Measurements from ENCODE around the gene PBLD. TPM values are rescaled to one million over a fixed set of nuclear protein-coding genes. Genes with fewer than 3 reads are reported as not detected.

Gene PBLD
- polyA plus RNA-seq, 3 donors, result 1.5 to 3.4 (median 2.5) TPM

DNA sequence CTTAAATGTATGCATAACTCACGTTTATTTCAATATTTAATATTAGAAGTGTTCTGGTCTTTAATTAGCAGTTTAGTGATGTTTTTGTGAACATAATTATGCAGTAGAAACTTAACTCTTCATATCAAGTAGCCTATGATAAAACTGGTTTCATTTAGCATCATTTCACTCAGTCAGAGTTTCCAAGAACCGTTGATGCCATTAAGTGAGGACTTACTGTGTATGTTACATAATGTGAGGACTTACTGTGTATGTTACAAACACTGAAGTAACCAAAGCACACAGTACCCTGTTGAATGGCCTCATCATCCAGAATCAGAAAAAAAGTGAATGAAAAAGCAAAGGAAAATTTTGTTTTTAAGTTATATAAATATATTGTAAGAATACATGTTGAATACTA lies 32.9 kb upstream of the PBLD start:
- Mint-ChIP-seq H3K4me3 (no peak overlapping the region), H3K27me3 (ENCODE audit: low read depth in 3 of 3) (no peaks in the 10 kb centered on the region), H3K4me1 (no peaks in the 10 kb centered on the region), H3K27ac (no peak overlapping the region), H3K9me3 (peaks cover 0 to under 1% (median 0%) of the 10 kb centered on the region in 7 donors), H3K36me3 (peaks cover 33 to 57% of the 10 kb centered on the region in 2 donors)
- Histone ChIP-seq H3K27me3 (ENCODE audit: control insufficient read depth in 2 of 2, insufficient read depth in 2 of 2, low read length in 2 of 2) (no peaks in the 10 kb centered on the region), H3K4me3 (replicated peaks in 1 of 3; ENCODE audit: low read depth in 2 of 3, low read length in 3 of 3) (no peak overlapping the region), H3K4me2 (replicated peaks; ENCODE audit: extremely low read depth, low read length, poor library complexity, severe bottlenecking) (no peak overlapping the region), H3K79me2 (ENCODE audit: insufficient read depth, low read length) (no peaks in the 10 kb centered on the region), H3K4me1 (ENCODE audit: control insufficient read depth in 1 of 2, insufficient read depth in 2 of 2, low read length in 2 of 2) (no peaks in the 10 kb centered on the region), H4K20me1 (ENCODE audit: insufficient read depth, low read length) (no peaks in the 10 kb centered on the region), H3K36me3 (replicated peaks in 1 of 2; ENCODE audit: control insufficient read depth in 1 of 2, insufficient read depth in 2 of 2, low read length in 2 of 2) (peaks cover 12 to 46% of the 10 kb centered on the region in 2 donors), H3K27ac (ENCODE audit: low read depth in 1 of 2, low read length in 2 of 2) (no peak overlapping the region), H3K9me3 (replicated peaks in 1 of 2; ENCODE audit: control insufficient read depth in 1 of 2, insufficient read depth in 1 of 2, low read length in 2 of 2) (no peaks in the 10 kb centered on the region), H2AFZ (ENCODE audit: insufficient read depth, low read depth, low read length, poor library complexity, severe bottlenecking) (no peak overlapping the region), H3K9ac (ENCODE audit: insufficient read depth, low read length, poor library complexity, severe bottlenecking) (no peak overlapping the region)
- intact Hi-C loops (cut with micrococcal nuclease), result no loop called here
- no CpG with 5 or more reads among the region's 2 CpGs for WGBS (ENCODE audit: insufficient coverage)
- no peak for DNase-seq
- no peak for TF ChIP-seq CTCF (IDR thresholded peaks at IDR 0.05)

DNA sequence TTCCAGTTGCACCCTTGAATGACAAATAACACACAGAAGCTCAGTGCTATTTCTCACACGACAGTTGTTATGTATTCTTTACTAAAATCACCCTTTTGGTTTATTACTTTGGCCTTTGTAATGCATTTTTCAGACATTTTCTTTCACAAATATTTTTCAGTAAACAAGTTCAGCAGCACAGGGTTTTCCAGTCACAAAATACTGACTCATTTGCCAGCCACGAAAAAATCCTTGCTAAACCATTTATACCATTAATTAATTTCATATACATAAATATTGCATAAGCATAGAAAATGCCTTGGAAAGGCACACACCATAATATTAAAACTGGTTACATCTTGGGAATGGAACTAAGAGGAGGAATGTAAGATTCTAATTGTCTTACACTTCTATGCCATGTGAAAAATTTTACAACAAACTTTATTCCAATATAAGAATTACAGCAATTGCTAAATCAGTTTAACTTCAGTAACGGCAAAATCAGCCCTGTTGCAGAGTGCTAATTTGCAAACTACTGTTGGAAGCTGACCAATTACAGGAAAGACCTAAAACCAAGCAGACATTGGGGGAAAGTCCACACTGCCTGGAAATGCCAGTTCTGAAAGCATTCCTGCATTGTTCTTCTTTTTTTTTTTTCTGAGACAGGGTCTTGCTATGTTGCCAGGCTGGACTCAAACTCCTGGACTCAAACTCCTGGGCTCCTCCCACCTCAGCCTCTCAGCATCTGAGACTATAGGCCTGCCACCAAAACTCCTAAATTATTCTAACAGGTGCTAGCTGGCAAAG lies 31.6 kb upstream of the PBLD start:
- no peak overlapping the region for H3K4me3 ChIP-seq (replicated peaks in 1 of 3; ENCODE audit: low read depth in 2 of 3, low read length in 3 of 3)
- H3K27me3 ChIP-seq (ENCODE audit: control insufficient read depth in 2 of 2, insufficient read depth in 2 of 2, low read length in 2 of 2), result no peaks in the 10 kb centered on the region
- H3K9ac ChIP-seq (ENCODE audit: insufficient read depth, low read length, poor library complexity, severe bottlenecking), result no peak overlapping the region
- Mint-ChIP-seq H3K36me3 (peaks cover 29 to 48% of the 10 kb centered on the region in 2 donors), H3K27ac (no peak overlapping the region), H3K4me3 (no peak overlapping the region), H3K4me1 (no peaks in the 10 kb centered on the region), H3K9me3 (no peaks in the 10 kb centered on the region), H3K27me3 (ENCODE audit: low read depth in 3 of 3) (peaks cover 0 to 1% (median 0%) of the 10 kb centered on the region in 3 donors)
- 100% methylated on average over 1 of the region's 3 CpGs for WGBS (ENCODE audit: insufficient coverage)
- DNase-seq, result no peak
- H2AFZ ChIP-seq (ENCODE audit: insufficient read depth, low read depth, low read length, poor library complexity, severe bottlenecking), result no peak overlapping the region
- no peaks in the 10 kb centered on the region for H3K79me2 ChIP-seq (ENCODE audit: insufficient read depth, low read length)
- no peaks in the 10 kb centered on the region for H3K9me3 ChIP-seq (replicated peaks in 1 of 2; ENCODE audit: control insufficient read depth in 1 of 2, insufficient read depth in 1 of 2, low read length in 2 of 2)
- H4K20me1 ChIP-seq (ENCODE audit: insufficient read depth, low read length), result no peaks in the 10 kb centered on the region
- intact Hi-C loops (cut with micrococcal nuclease), result no loop called here
- no peaks in the 10 kb centered on the region for H3K4me1 ChIP-seq (ENCODE audit: control insufficient read depth in 1 of 2, insufficient read depth in 2 of 2, low read length in 2 of 2)
- TF ChIP-seq CTCF (IDR thresholded peaks at IDR 0.05), result no peak
- H3K4me2 ChIP-seq (replicated peaks; ENCODE audit: extremely low read depth, low read length, poor library complexity, severe bottlenecking), result no peak overlapping the region
- H3K27ac ChIP-seq (ENCODE audit: low read depth in 1 of 2, low read length in 2 of 2), result no peak overlapping the region
- H3K36me3 ChIP-seq (replicated peaks in 1 of 2; ENCODE audit: control insufficient read depth in 1 of 2, insufficient read depth in 2 of 2, low read length in 2 of 2), result peaks cover 12 to 40% of the 10 kb centered on the region in 2 donors
